GM19238 (cell line): ENCODE results near the gene DTHD1.

Experiments
- DNase-seq: peaks from one replicate; pipeline ENCODE4 v3.0.0; 2011; ENCODE audit warnings: low spot score; ENCODE audit not compliant: insufficient read length

The DTHD1 gene

GRCh38 chr4:36269533-36270173 is 11.8 kb upstream of the DTHD1 start:
- DNase-seq: no peak

- DNase-seq: no peak
These were observed 8.1 kb upstream of the DTHD1 start for GRCh38 chr4:36273276-36273675.

- DNase-seq: no peak
These were observed 7.3 kb upstream of the DTHD1 start for GRCh38 chr4:36274158-36274557.

GRCh38 chr4:36277533-36277932 is 3.9 kb upstream of the DTHD1 start:
- DNase-seq: no peak

GRCh38 chr4:36278789-36279188 is 2.6 kb upstream of the DTHD1 start:
- no peak for DNase-seq

- DNase-seq: no peak
These were observed 861 bp upstream of the DTHD1 start for GRCh38 chr4:36280555-36280954.

- DNase-seq: no peak
These were observed 1.2 kb downstream of the DTHD1 start for GRCh38 chr4:36282503-36283030.

GRCh38 chr4:36283912-36284465 is 2.6 kb downstream of the DTHD1 start:
- DNase-seq: no peak

- peak; percentile 33 for DNase-seq
These were observed 4.5 kb downstream of the DTHD1 start for GRCh38 chr4:36285784-36286480.

GRCh38 chr4:36286481-36286871 is 5.1 kb downstream of the DTHD1 start:
- no peak for DNase-seq

- no peak for DNase-seq
These were observed 7.5 kb downstream of the DTHD1 start for GRCh38 chr4:36288731-36289426.

GRCh38 chr4:36290641-36291040 is 9.2 kb downstream of the DTHD1 start:
- no peak for DNase-seq

- DNase-seq: no peak
These were observed 11.3 kb downstream of the DTHD1 start for GRCh38 chr4:36292556-36293188.

GRCh38 chr4:36301127-36301526 is 19.7 kb downstream of the DTHD1 start:
- no peak for DNase-seq

- no peak for DNase-seq
These were observed 22.2 kb downstream of the DTHD1 start for GRCh38 chr4:36303426-36304137.

GRCh38 chr4:36304138-36304681 is 22.8 kb downstream of the DTHD1 start:
- DNase-seq: no peak

GRCh38 chr4:36308150-36308549 is 26.7 kb downstream of the DTHD1 start:
- DNase-seq: no peak

GRCh38 chr4:36310216-36310615 is 28.8 kb downstream of the DTHD1 start:
- no peak for DNase-seq

- no peak for DNase-seq
These were observed 29.4 kb downstream of the DTHD1 start for GRCh38 chr4:36310793-36311192.

GRCh38 chr4:36312511-36312910 is 31.1 kb downstream of the DTHD1 start:
- no peak for DNase-seq

GRCh38 chr4:36313301-36313700 is 31.9 kb downstream of the DTHD1 start:
- no peak for DNase-seq
